ENCODE results near the gene MYCL. TPM values are rescaled to one million over a fixed set of nuclear protein-coding genes. Genes with fewer than 3 reads are reported as not detected.

MYCL gene
- total and polyA plus RNA-seq, 2 of the 8 experiments (the other 6 are each of a cell fraction or from before 2014, with no cell fraction given) = 20.3 to 28.8 TPM

GRCh38 chr1:39849203-39849602 is 52.5 kb downstream of the MYCL start:
- Histone ChIP-seq H2BK12ac (ENCODE audit: low read depth, low read length) (no peak overlapping the region), H3K18ac (ENCODE audit: extremely low read depth, low read length) (no peak overlapping the region), H3K4me2 (ENCODE audit: insufficient read depth in 1 of 2, low read depth in 2 of 2, low read length in 2 of 2) (no peak overlapping the region), H4K20me1 (replicated peaks in 1 of 2; ENCODE audit: control insufficient read depth in 1 of 2, insufficient read depth in 2 of 2, low read length in 2 of 2) (peaks cover 2 to 3% of the 10 kb centered on the region in 2 experiments), H3K27me3 (replicated peaks in 1 of 4; ENCODE audit: control insufficient read depth in 3 of 4, extremely low read depth in 1 of 4, insufficient read depth in 3 of 4, low read length in 3 of 4) (no peaks in the 10 kb centered on the region), H2AFZ (ENCODE audit: low read length) (no peak overlapping the region), H3K23ac (ENCODE audit: insufficient read length) (no peak overlapping the region), H3K23me2 (ENCODE audit: low read depth, low read length) (no peaks in the 10 kb centered on the region), H3K27ac (ENCODE audit: low read depth, low read length) (no peak overlapping the region), H2AK5ac (ENCODE audit: low read depth, low read length) (no peak overlapping the region), H4K5ac (ENCODE audit: insufficient read length, low read depth, low read length) (no peak overlapping the region), H3K79me2 (ENCODE audit: control insufficient read depth in 1 of 2, insufficient read depth in 2 of 2, low read length in 2 of 2) (peaks cover 0 to 3% of the 10 kb centered on the region in 2 experiments; a peak in 1 of 4 replicates), H3K4me1 (replicated peaks in 1 of 4; ENCODE audit: control insufficient read depth in 3 of 4, insufficient read depth in 4 of 4, low read length in 3 of 4) (no peaks in the 10 kb centered on the region), H3K14ac (ENCODE audit: insufficient read length) (no peak overlapping the region), H3K56ac (replicated peaks; ENCODE audit: insufficient read length, low read depth, low read length) (no peak overlapping the region), H2BK5ac (ENCODE audit: low read depth, low read length) (no peak overlapping the region), H3K79me1 (ENCODE audit: low read depth, low read length) (peaks cover under 1% of the 10 kb centered on the region), H4K91ac (replicated peaks; ENCODE audit: insufficient read length, low read length) (no peak overlapping the region), H2BK20ac (ENCODE audit: low read length) (no peak overlapping the region), H3K36me3 (ENCODE audit: control insufficient read depth in 2 of 4, insufficient read depth in 4 of 4, low read length in 3 of 4) (peaks cover 9 to 31% (median 25%) of the 10 kb centered on the region in 4 experiments; a peak in 7 of 8 replicates), H3K4me3 (ENCODE audit: extremely low read depth in 1 of 4, insufficient read depth in 2 of 4, low read depth in 3 of 4, low read length in 4 of 4) (no peak overlapping the region), H3K9ac (replicated peaks in 1 of 4; ENCODE audit: extremely low read depth in 1 of 4, low read depth in 3 of 4, low read length in 3 of 4) (no peak overlapping the region), H3K4ac (replicated peaks; ENCODE audit: insufficient read length, low read depth, low read length) (no peak overlapping the region), H2BK120ac (replicated peaks; ENCODE audit: low read depth, low read length) (no peak overlapping the region), H3K9me3 (ENCODE audit: insufficient read depth in 2 of 2, low read depth in 1 of 2, low read length in 1 of 2) (no peaks in the 10 kb centered on the region), H4K8ac (ENCODE audit: extremely low read depth, insufficient read depth, low read length) (no peak overlapping the region), H2BK15ac (ENCODE audit: low read length) (no peak overlapping the region)
- 82% methylated on average over 1 of the region's 1 CpG; no CpG with 5 or more reads in 1 of the 2 experiments for WGBS, 2 experiments (ENCODE audit: extremely low coverage in 1 of 2, insufficient coverage in 1 of 2, insufficient read length in 1 of 2, insufficient replicate concordance in 2 of 2, low coverage in 1 of 2, low lambda C conversion rate in 2 of 2, missing lambda C conversion rate in 1 of 2)
- DNase-seq (ENCODE audit: low read depth in 1 of 2, low spot score in 2 of 2) (no peak), FAIRE-seq (no peak)
- ChIA-PET POLR2A (ENCODE audit: partially characterized antibody) (interaction anchor here (1.0 to 1.2 kb wide), 4 partner anchors 13 to 192 kb away, joined by 3 read pairs; partner anchors contain the start of genes CAP1 and MYCL), CTCF (ENCODE audit: partially characterized antibody) (interaction anchor here (1.8 to 2.1 kb wide), 2 partner anchors 12 to 53 kb away, joined by 4 to 5 read pairs; no protein-coding TSS in a partner anchor)
- TF ChIP-seq TEAD4 (IDR thresholded peaks at IDR 0.05; ENCODE audit: low read depth, low read length) = no peak
- TF ChIP-seq EZH2 (IDR thresholded peaks at IDR 0.05; ENCODE audit: low read depth, low read length, severe bottlenecking) = no peak
- TF ChIP-seq CHD1 (IDR thresholded peaks at IDR 0.05; ENCODE audit: low read depth, low read length) = no peak
- TF ChIP-seq CREB1 (IDR thresholded peaks at IDR 0.05) = no peak
- TF ChIP-seq SAP30 (IDR thresholded peaks at IDR 0.05; ENCODE audit: insufficient read depth, insufficient replicate concordance, low read length) = no peak
- TF ChIP-seq FOSL1 (IDR thresholded peaks at IDR 0.05; ENCODE audit: insufficient read depth, low read depth, low read length) = no peak
- TF ChIP-seq KDM1A (IDR thresholded peaks at IDR 0.05; ENCODE audit: borderline replicate concordance, low read length) = no peak
- no peak for TF ChIP-seq TAF7 (optimal IDR thresholded peaks at IDR 0.05; ENCODE audit: borderline replicate concordance, low read depth, low read length)
- TF ChIP-seq RAD21 (IDR thresholded peaks at IDR 0.05 in 1 of 2, conservative IDR thresholded peaks at IDR 0.05 in 1 of 2; ENCODE audit: low read depth in 2 of 2, low read length in 2 of 2) = no peak
- no peak for TF ChIP-seq SIN3A (conservative IDR thresholded peaks at IDR 0.05 in 1 of 2, IDR thresholded peaks at IDR 0.05 in 1 of 2; ENCODE audit: low read depth in 1 of 2, low read length in 2 of 2)
- TF ChIP-seq ATF2 (IDR thresholded peaks at IDR 0.05; ENCODE audit: low read length) = no peak

Data from H1 (cell line).